Large intestine (tissue), 3 donors: ENCODE data around the gene GNMT. TPM values are rescaled to one million over a fixed set of nuclear protein-coding genes. Genes with fewer than 3 reads are reported as not detected.
A peak's percentile ranks its signal among the peaks of the same experiment; 100 is the strongest.

Experiments used
- DNase-seq, 2 donors: peaks; one replicate each; pipeline versions ENCODE4 v3.0.0 to v3.0.0-alpha.2; 2013
- H3K27ac ChIP-seq: one replicate; pipeline ENCODE4 v1.5.1; 2013; ENCODE audit warnings: low read length
- H3K27me3 ChIP-seq: 2 replicates; pipeline ENCODE4 v1.6.1; 2013; ENCODE audit warnings: low read length; ENCODE audit not compliant: control insufficient read depth, insufficient read depth
- H3K36me3 ChIP-seq: 2 replicates; pipeline ENCODE4 v1.6.1; 2013; ENCODE audit warnings: low read length; ENCODE audit not compliant: control insufficient read depth, insufficient read depth
- H3K4me1 ChIP-seq: one replicate; pipeline ENCODE4 v1.6.1; 2013; ENCODE audit warnings: low read length; ENCODE audit not compliant: control insufficient read depth, insufficient read depth
- H3K4me3 ChIP-seq: one replicate; pipeline ENCODE4 v1.5.1; 2013; ENCODE audit warnings: low read length
- H3K9me3 ChIP-seq: one replicate; pipeline ENCODE4 v1.6.1; 2013; ENCODE audit warnings: mild to moderate bottlenecking, low read depth, low read length, moderate library complexity; ENCODE audit not compliant: control insufficient read depth
- WGBS: methylation state at CpG from one replicate; pipeline ENCODE4 v1.1.5; 2013; ENCODE audit warnings: low lambda C conversion rate; ENCODE audit not compliant: insufficient coverage; 5-methylcytosine and 5-hydroxymethylcytosine counted together
- polyA plus RNA-seq: library from polyadenylated mRNA; unstranded; fragments of 120-200 nt; gene quantifications from one replicate; pipeline ENCODE4 v1.2.1, GENCODE V29; 2013

The GNMT gene
- polyA plus RNA-seq, 1 donor = 0.54 TPM

- peaks cover 52% of the 10 kb centered on the region for H3K36me3 ChIP-seq
- 0% methylated on average over 1 of the region's 25 CpGs for WGBS
Observed at GRCh38 chr6:43013097-43013842, 52.7 kb downstream of the GNMT start.

More at GRCh38 chr6:43013097-43013842, 52.7 kb downstream of the GNMT start:
- Histone ChIP-seq H3K4me3 (peak overlapping the region; percentile 75), H3K27me3 (no peaks in the 10 kb centered on the region), H3K9me3 (no peaks in the 10 kb centered on the region), H3K27ac (peak overlapping the region; percentile 10), H3K4me1 (peaks cover 21% of the 10 kb centered on the region)
- DNase-seq = no peak

Other genes with a start within 250 kb of the GNMT start
- 1.5 TPM for gene PRPH2, start 238.2 kb upstream of the GNMT start, polyA plus RNA-seq
- 23.6 TPM for gene TBCC, start 214.7 kb upstream of the GNMT start, polyA plus RNA-seq
- 13.0 TPM for gene BICRAL, start 178.7 kb upstream of the GNMT start, polyA plus RNA-seq
- gene RPL7L1, start 81.1 kb upstream of the GNMT start, polyA plus RNA-seq = 90.6 TPM
- gene PTCRA, start 44.7 kb upstream of the GNMT start, polyA plus RNA-seq = 0.15 TPM
- 53.0 TPM for gene CNPY3, start 31.3 kb upstream of the GNMT start, polyA plus RNA-seq
- 35.7 TPM for gene PEX6, start 18.4 kb downstream of the GNMT start, polyA plus RNA-seq
- gene PPP2R5D, start 23.8 kb downstream of the GNMT start, polyA plus RNA-seq = 62.0 TPM
- 73.8 TPM for gene MEA1, start 53.2 kb downstream of the GNMT start, polyA plus RNA-seq
- gene KLHDC3, start 53.5 kb downstream of the GNMT start, polyA plus RNA-seq = 91.8 TPM
- 52.1 TPM for gene RRP36, start 60.9 kb downstream of the GNMT start, polyA plus RNA-seq
- gene CUL7, start 93.1 kb downstream of the GNMT start, polyA plus RNA-seq = 40.7 TPM
- 56.1 TPM for gene MRPL2, start 98.7 kb downstream of the GNMT start, polyA plus RNA-seq
- gene KLC4, start 98.9 kb downstream of the GNMT start, polyA plus RNA-seq = 170 TPM
- gene PTK7, start 115.6 kb downstream of the GNMT start, polyA plus RNA-seq = 35.7 TPM
- gene SRF, start 210.5 kb downstream of the GNMT start, polyA plus RNA-seq = 30.1 TPM
- 42.5 TPM for gene CUL9, start 221.4 kb downstream of the GNMT start, polyA plus RNA-seq